ENCODE measurements around the gene CBS.
"Not testable (repeated sequence)": the region's sequence is repeated elsewhere in the genome, so short reads cannot be mapped to it uniquely, and the experiment has no call there.

Gene CBS

GRCh38 chr21:43025636-43026180 lies 49.9 kb downstream of the CBS start:
- DNase-seq (ENCODE audit: low read depth in 4 of 4, low spot score in 1 of 4), result no peak

- DNase-seq (ENCODE audit: low read depth in 4 of 4, low spot score in 1 of 4), result no peak
Measured at GRCh38 chr21:43024439-43025136, 51.0 kb downstream of the CBS start.

GRCh38 chr21:43023175-43023574 lies 52.5 kb downstream of the CBS start:
- DNase-seq (ENCODE audit: low read depth in 4 of 4, low spot score in 1 of 4), result no peak

- DNase-seq (ENCODE audit: low read depth in 4 of 4, low spot score in 1 of 4), result no peak
Measured at GRCh38 chr21:43021756-43022600, 53.7 kb downstream of the CBS start.

- DNase-seq (ENCODE audit: low read depth in 4 of 4, low spot score in 1 of 4), result no peak
Measured at GRCh38 chr21:43021191-43021590, 54.4 kb downstream of the CBS start.

GRCh38 chr21:43020771-43021170 lies 54.9 kb downstream of the CBS start:
- DNase-seq (ENCODE audit: low read depth in 4 of 4, low spot score in 1 of 4), result no peak

- no peak for DNase-seq (ENCODE audit: low read depth in 4 of 4, low spot score in 1 of 4)
Measured at GRCh38 chr21:43020177-43020576, 55.5 kb downstream of the CBS start.

GRCh38 chr21:43018519-43018918 lies 57.1 kb downstream of the CBS start:
- no peak for DNase-seq (ENCODE audit: low read depth in 4 of 4, low spot score in 1 of 4)

GRCh38 chr21:43016728-43017127 lies 58.9 kb downstream of the CBS start:
- DNase-seq (ENCODE audit: low read depth in 4 of 4, low spot score in 1 of 4), result no peak

- no peak for DNase-seq (ENCODE audit: low read depth in 4 of 4, low spot score in 1 of 4)
Measured at GRCh38 chr21:43015906-43016540, 59.6 kb downstream of the CBS start.

- DNase-seq (ENCODE audit: low read depth in 4 of 4, low spot score in 1 of 4), result no peak
Measured at GRCh38 chr21:43012596-43012995, 63.0 kb downstream of the CBS start.

- no peak for DNase-seq (ENCODE audit: low read depth in 4 of 4, low spot score in 1 of 4)
Measured at GRCh38 chr21:43006874-43007208, 68.8 kb downstream of the CBS start.

GRCh38 chr21:43006051-43006873 lies 69.4 kb downstream of the CBS start:
- not testable (repeated sequence) for DNase-seq (ENCODE audit: low read depth in 4 of 4, low spot score in 1 of 4)

- no peak for DNase-seq (ENCODE audit: low read depth in 4 of 4, low spot score in 1 of 4)
Measured at GRCh38 chr21:43005635-43006034, 70.0 kb downstream of the CBS start.

- no peak for DNase-seq (ENCODE audit: low read depth in 4 of 4, low spot score in 1 of 4)
Measured at GRCh38 chr21:43004926-43005325, 70.7 kb downstream of the CBS start.
